ENCODE results near the gene ALOX15B. TPM values are rescaled to one million over a fixed set of nuclear protein-coding genes. Genes with fewer than 3 reads are reported as not detected.

The ALOX15B gene
- polyA plus RNA-seq (2013, experiment 1 of 2; ENCODE audit: insufficient read length) = not detected
- polyA plus RNA-seq (2013, experiment 2 of 2; ENCODE audit: insufficient read length) = not detected

- no peak for DNase-seq
These were observed at the start of gene ALOX15B for GRCh38 chr17:8038954-8039610. Gene ALOX15B (plus strand): TSS chr17:8039059. CDS start chr17:8039156, 97 bp downstream.

- peak; percentile 61 for DNase-seq
These were observed 48.8 kb upstream of the ALOX15B start for GRCh38 chr17:7989781-7990655.

GRCh38 chr17:7992516-7992915 is 46.3 kb upstream of the ALOX15B start:
- peak; percentile 23 for DNase-seq

- DNase-seq = no peak
These were observed 45.9 kb upstream of the ALOX15B start for GRCh38 chr17:7992924-7993323.

- no peak for DNase-seq
These were observed 44.8 kb upstream of the ALOX15B start for GRCh38 chr17:7993972-7994589.

- DNase-seq = no peak
These were observed 43.1 kb upstream of the ALOX15B start for GRCh38 chr17:7995724-7996123.

- DNase-seq = peak; percentile 18
These were observed 41.7 kb upstream of the ALOX15B start for GRCh38 chr17:7997186-7997585.

GRCh38 chr17:8001976-8002720 is 36.7 kb upstream of the ALOX15B start, which contains the start of gene GUCY2D:
Gene GUCY2D (plus strand): TSS chr17:8002615. CDS start chr17:8003048, 433 bp downstream.
- no peak for DNase-seq

- no peak for DNase-seq
These were observed 35.9 kb upstream of the ALOX15B start for GRCh38 chr17:8002721-8003593.

- no peak for DNase-seq
These were observed 35.2 kb upstream of the ALOX15B start for GRCh38 chr17:8003594-8004181.

GRCh38 chr17:8004899-8005298 is 34.0 kb upstream of the ALOX15B start:
- peak; percentile 57 for DNase-seq

- DNase-seq = no peak
These were observed 33.5 kb upstream of the ALOX15B start for GRCh38 chr17:8005357-8005756.

GRCh38 chr17:8005967-8006730 is 32.7 kb upstream of the ALOX15B start:
- no peak for DNase-seq

- no peak for DNase-seq
These were observed 31.8 kb upstream of the ALOX15B start for GRCh38 chr17:8006836-8007680.

- no peak for DNase-seq
These were observed 31.0 kb upstream of the ALOX15B start for GRCh38 chr17:8007836-8008235.

GRCh38 chr17:8012045-8012580 is 26.7 kb upstream of the ALOX15B start:
- no peak for DNase-seq

- DNase-seq = no peak
These were observed 25.7 kb upstream of the ALOX15B start for GRCh38 chr17:8012996-8013640.
